Measurements from ENCODE around the gene RELN.
"Not testable (repeated sequence)": the region's sequence is repeated elsewhere in the genome, so short reads cannot be mapped to it uniquely, and the experiment has no call there.

Gene RELN

DNA sequence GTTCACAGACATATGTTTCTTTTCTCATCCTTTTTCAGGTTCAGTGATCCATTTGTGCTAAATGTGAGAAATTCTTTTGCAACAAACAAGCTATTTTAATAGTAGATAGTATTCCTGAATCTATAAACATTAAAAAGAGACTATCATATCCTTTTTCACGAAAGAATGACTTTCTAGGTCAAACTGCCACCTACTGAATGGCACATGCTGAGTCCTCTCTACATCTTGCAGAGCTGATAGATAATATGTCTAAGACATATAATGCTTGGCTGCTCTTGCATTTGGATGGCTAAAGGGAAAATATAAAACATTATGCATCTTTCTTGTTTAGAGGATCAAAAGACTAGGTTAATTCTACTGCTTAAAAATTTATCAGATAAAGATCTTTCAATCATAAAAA is 429.3 kb downstream of the RELN start:
- DNase-seq (ENCODE audit: low read depth), result no peak

- DNase-seq (ENCODE audit: low read depth), result no peak
Observed at GRCh38 chr7:103551016-103551415, 438.4 kb downstream of the RELN start.

GRCh38 chr7:103549786-103550185 is 439.7 kb downstream of the RELN start:
- DNase-seq (ENCODE audit: low read depth), result no peak

DNA sequence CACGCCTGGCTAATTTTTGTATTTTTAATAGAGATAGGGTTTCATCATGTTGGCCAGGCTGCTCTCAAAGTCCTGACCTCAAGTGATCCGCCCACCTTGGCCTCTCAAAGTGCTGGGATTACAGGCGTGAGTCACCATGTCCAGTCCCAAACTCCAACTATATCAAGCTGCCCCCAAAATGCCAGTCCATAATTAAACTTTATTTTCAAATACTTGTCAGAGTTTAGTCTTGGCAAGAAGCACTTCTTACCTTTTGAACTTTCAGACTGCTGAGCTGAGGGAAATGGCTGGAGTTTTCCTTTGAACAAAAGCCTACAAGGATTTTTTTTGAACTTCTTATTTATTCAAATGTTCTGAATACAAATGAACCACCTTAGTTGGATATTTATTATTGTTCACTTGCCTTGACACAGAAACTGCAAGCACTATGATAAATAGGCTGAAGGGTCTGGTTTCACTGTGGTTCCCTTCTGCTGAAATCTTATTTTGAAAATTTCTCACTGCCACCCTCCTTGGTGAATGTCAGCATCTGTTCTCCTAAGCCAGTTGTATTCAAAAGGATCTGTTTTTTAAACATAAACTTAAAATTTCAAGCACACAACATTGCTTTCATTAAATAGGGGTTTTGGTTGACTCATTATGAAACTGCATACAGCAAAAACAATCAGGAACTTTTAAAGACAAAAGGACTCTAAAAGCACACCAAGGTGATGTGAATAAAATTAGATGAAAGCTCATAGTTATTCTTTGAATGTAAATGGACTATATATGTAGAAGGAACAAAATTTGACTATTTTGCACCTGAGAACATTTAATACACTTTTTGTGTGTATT is 441.8 kb downstream of the RELN start:
- no peak for DNase-seq (ENCODE audit: low read depth)

GRCh38 chr7:103542470-103542869 is 447.0 kb downstream of the RELN start:
- no peak for DNase-seq (ENCODE audit: low read depth)

DNA sequence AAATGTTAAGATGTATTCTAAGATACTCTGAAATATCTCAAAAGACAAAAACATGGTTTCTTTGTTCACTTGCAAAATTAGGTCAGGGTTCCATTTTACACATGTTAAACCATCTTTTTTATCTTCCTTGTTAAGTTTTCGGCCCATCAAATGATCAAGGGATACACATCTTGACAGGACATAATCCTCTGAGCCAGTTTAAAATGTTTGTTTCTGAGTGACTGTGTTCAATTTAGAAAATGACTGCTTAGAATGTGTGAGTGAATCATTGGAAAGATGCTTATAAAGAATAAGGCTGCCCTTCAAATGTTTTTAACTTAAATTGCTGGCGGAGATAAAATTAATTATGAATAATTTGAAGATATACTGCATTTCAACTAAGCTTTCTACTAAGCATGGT is 447.5 kb downstream of the RELN start:
- DNase-seq (ENCODE audit: low read depth), result no peak

DNA sequence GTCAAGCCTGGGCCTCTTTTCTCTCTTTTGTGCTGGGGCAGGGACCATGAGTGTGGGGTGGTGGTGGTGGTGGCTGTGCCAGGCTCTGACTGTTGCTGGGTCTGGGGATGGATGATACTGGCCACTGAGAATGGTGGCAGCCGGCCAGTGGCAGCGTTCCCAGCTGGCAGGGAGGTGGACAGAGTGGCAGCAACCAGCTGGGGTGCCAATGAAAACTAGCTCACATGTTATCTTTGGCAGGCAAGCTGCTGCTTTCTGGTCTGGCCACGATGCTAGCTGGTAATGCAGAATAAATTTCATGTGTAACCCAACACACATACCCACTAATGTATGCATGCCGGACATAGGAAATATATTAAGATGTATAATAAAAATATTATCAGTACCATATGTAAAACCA is 448.4 kb downstream of the RELN start:
- DNase-seq (ENCODE audit: low read depth), result no peak

DNA sequence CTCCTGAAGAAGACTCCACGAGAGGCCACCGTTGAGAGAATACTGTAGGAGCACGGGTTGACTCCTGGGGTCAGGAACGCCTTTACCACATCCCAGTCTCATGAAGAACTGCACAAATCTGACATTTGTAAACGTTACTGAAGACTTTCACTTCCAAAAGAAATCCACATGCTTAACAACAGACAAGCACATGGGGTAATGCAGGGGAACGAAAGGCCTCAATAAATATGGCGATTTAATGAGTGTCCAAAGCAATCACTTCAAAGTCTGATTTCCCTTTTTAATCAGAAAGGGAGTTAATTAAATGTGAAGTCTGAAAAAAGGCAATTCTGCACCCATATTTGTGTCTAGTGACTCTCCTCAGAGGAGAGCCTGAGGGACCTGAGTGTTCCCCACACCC is 449.1 kb downstream of the RELN start:
- DNase-seq (ENCODE audit: low read depth), result no peak

- DNase-seq (ENCODE audit: low read depth), result no peak
Observed at GRCh38 chr7:103539875-103540274, 449.6 kb downstream of the RELN start.

DNA sequence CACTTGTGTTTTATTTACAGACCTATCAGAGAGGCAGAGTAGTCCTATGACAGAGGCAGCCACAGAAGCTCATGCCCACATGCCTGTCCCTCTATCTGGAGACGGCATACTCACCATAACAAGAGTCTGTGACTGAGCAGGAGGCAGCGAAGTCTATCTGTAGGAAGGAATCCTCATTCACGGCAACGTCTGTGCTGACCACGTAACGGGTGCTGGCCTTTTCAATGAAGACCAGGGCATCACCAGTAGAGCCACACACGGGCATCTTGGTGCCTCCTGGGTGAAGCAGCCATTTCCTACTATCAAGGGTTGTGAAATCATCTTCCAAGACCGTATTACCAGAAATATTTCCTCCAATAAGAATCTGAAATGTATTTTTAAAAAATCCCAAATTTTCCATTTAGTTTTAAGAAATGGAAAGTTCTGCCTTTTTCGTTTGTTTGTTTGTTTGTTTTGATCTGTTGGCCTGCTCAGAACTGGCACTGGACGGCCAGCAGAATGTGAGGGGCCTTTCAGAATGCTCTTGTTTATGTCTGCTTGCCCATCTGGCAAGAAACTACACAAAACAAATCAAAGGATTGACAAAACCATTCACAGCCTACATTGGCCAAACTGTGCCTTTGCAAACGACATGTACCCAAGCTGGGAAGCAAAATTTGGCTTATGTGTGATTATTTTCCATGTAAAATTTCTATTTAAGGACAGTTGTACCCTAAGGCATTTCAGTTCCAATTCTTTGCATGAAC is 450.3 kb downstream of the RELN start:
- no peak for DNase-seq (ENCODE audit: low read depth)

DNA sequence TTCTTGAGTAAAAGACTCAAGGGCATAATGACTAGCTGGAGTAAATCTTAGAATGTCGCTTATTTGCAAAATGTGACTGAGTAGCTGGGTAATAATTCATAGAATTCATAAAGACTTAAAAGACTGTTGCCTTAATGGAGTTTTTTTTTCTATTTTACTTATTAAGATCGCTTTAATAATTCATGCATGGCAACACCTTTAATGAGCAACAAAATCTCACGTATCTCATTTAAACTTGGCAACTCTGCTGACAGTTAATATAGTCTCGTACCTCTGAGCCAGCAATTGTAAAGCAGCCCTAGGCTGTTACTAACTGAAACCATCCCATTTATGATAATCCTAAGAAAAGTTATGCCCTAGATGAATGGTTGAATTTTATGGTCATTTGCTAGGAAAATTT is 455.7 kb downstream of the RELN start:
- DNase-seq (ENCODE audit: low read depth), result no peak

GRCh38 chr7:103532955-103533354 is 456.5 kb downstream of the RELN start:
- DNase-seq (ENCODE audit: low read depth), result no peak

DNA sequence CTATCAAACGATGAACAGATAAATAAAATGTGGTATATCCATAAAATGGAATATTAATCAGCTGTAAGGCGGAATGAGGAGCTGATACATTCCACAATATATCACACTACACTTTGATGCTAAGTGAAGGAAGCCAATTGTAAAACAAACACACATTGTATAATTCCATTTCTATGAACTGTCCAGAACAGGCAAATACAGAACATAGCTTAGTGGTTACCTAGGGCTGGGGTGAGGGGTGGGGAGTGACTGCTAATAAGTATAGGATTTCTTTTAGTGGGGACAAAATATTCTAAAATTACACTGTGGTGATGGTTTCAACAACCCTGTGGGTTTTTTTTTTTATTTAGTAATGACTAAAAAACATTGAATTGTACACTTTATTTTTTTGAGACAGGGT is 461.3 kb downstream of the RELN start:
- no peak for DNase-seq (ENCODE audit: low read depth)

DNA sequence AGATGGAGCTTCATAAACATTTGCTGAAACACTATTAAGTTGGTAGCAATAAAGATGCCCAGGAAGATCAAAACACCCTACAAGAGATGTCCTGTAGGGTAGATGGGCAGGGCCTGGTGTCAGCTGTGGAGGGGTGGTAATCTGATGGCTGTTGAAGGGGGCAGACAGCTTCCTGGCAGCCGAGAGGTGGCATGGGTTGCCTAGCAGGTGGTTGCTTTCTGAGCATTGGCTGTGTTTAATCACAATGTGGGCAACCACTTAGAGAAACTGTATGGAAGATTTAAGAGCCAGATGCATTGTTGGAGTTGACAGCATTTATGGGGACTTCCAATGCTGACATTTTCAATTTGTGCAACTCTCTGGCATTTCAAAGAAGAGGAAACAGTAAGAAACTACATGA is 463.5 kb downstream of the RELN start:
- DNase-seq (ENCODE audit: low read depth), result no peak

- no peak for DNase-seq (ENCODE audit: low read depth)
Observed at GRCh38 chr7:103524042-103524907, 465.2 kb downstream of the RELN start.

DNA sequence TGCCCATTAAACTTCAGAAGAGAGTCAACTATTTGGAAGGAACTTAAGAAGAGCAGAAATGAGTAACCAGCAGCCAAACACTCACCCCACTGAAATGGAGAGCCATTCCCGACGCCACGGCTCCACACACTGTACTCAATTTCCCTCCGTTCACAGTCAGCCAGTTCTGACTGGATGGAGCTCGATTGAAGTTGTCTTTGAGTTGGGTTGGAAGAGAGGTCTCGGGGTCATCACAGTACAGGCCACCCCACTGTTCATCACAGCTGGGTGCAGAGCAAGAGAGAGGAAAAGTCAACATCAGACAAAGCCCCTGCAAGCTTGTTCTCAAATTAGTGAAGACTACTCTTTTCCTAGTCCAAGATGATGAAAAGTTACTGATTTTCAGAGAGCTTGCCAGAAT is 467.5 kb downstream of the RELN start:
- no peak for DNase-seq (ENCODE audit: low read depth)

DNA sequence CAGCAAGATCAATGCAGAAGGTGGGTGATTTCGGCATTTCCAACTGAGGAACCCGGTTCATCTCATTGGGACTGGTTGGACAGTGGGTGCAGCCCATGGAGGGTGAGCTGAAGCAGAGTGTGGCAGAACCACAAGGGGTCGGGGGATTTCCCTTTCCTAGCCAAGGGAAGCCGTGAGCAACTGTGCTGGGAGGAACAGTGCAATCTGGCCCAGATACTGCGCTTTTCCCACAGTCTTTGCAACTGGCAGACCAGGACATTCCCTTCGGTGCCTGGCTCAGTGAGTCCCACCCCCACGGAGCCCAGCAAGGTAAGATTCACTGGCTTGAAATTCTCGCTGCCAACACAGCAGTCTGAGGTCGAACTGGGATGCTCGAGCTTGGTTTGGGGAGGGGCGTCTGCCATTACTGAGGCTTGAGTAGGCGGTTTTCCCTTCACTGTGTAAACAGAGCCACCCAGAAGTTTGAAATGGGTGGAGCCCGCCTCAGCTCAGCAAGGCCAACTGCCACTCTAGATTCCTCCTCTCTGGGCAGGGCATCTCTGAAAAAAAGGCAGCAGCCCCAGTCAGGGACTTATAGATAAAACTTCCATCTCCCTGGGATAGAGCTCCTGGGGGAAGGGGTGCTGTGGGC is 484.8 kb downstream of the RELN start:
- DNase-seq (ENCODE audit: low read depth), result no peak

DNA sequence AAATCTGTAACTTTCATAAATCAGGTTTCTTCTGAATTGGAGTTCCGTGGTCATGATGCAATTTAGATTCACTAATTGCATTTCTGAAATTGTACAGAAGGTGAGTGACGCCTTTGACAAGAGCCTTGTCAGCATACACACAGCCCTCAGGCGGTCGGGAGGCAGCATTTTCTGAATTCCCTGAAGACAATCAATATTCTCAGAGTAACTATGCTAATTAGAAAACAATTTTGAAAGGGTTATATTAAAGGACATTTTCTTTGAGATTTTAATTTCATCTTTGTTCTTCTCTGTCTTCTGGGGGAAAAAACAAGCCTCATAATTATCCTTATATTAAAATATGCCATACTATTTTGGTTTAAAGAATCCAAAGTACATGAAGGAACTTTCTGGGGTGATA is 488.3 kb downstream of the RELN start:
- DNase-seq (ENCODE audit: low read depth), result no peak

DNA sequence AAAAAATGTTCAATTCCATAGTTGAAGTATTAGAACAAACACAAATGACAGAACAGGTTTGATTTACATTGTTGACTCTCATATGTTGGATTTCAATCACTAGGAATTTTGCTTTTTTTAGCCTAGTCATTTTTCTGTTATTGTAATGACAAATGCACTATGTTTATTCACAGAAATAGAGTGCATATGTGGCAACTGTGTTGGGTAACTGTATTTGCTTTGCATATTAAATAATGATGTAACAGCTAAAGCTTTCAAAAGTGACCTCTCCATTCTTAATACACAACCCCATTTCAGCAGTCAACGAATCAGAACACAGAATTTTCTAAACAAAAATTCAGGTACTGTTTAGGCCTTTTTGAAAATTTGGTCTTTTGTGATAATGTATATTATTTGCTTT is 489.5 kb downstream of the RELN start:
- no peak for DNase-seq (ENCODE audit: low read depth)

DNA sequence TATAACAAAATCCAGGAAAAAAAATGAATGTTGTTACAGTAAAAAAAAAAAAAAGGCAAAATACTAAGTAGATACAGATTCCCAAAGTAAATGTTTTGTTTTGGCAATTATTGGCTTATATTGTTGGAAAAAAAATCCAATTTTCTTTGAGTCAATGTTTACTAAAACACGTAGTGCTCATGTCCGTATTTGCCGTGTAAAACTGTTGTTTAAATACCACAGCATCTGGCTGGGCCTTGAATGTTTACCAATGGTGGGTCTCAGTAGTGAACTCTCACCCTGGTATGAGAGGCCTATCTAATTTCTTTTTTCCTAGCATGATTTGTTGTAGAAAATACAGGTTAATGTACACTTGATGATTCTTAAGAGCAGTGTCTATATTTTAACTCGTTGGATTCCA is 502.0 kb downstream of the RELN start:
- DNase-seq (ENCODE audit: low read depth), result no peak

DNA sequence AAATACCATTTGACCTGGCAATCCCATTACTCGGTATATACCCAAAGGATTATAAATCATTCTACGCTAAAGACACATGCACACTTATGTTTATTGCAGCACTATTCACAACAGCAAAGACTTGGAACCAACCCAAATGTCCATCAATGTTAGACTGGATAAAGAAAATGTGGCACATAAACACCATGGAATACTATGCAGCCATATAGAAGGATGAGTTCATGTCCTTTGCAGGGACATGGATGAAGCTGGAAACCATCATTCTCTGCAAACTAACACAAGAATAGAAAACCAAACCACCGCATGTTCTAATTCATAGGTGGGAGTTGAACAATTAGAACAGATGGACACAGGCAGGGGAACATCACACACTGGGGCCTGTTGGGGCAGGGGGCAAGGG is 502.6 kb downstream of the RELN start:
- DNase-seq (ENCODE audit: low read depth), result not testable (repeated sequence)

DNA sequence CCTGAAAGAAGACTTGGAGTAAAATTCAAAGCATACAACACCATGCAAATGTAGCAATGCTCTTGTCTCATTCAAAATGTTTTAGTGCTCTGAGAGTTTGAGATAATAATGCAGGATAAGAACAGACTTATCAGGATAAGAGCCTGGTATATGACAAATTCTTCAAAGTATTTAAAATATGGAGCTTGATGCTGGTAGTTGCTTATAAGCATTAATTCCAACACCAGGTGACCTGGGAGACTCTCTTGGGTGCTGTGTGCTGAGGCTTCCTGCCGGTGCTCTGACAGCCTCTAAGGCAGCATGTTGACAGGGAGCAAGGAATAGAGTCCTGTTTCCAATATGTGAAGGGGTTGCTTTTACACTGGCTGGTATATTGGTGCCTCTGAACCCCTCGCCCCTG is 508.7 kb downstream of the RELN start:
- no peak for DNase-seq (ENCODE audit: low read depth)

Data from activated T-helper 1 cell treated with Interleukin-2 at 50 U/mL for 16 hours (primary cell).